Heart left ventricle (tissue), 16 donors: ENCODE data around the gene TBC1D1. TPM values are rescaled to one million over a fixed set of nuclear protein-coding genes. Genes with fewer than 3 reads are reported as not detected.

ENCODE experiments used
- ATAC-seq, 4 donors: fragments of 200-7000 bp; cut with Tn5 transposase; one replicate each; pipeline ENCODE4 v1.9.1; 2020 to 2022; ENCODE audit warnings: moderate library complexity in 4 of 4, mild to moderate bottlenecking in 3 of 4, moderate number of reproducible peaks in 1 of 4
- DNase-seq, 5 donors: peaks; one replicate each; pipeline ENCODE4 v3.0.0-alpha.2; 2020
- H3K27ac ChIP-seq, 12 donors: fragments of 200-600 bp; sonication (generic) in 4 of 12; one replicate each; pipeline versions ENCODE4 v1.5.0 to v1.8.0; 2016 to 2022; ENCODE audit warnings: mild to moderate bottlenecking in 2 of 12
- H3K27me3 ChIP-seq, 9 donors: fragments of 200-600 bp; sonication (generic) in 2 of 9; one replicate each; pipeline versions ENCODE4 v1.5.1 to v1.8.0; 2016 to 2022; ENCODE audit warnings: mild to moderate bottlenecking in 3 of 9
- H3K36me3 ChIP-seq, 9 donors: fragments of 200-600 bp; sonication (generic) in 2 of 9; one replicate each; pipeline versions ENCODE4 v1.5.0 to v1.8.0; 2018 to 2022; ENCODE audit warnings: mild to moderate bottlenecking in 2 of 9
- H3K4me1 ChIP-seq, 12 donors: fragments of 200-600 bp; sonication (generic) in 4 of 12; one replicate each; pipeline versions ENCODE4 v1.5.0 to v1.8.0; 2016 to 2022; ENCODE audit warnings: mild to moderate bottlenecking in 3 of 12
- H3K4me3 ChIP-seq, 12 donors: fragments of 200-600 bp; sonication (generic) in 4 of 12; one replicate each; pipeline versions ENCODE4 v1.5.0 to v1.8.0; 2017 to 2022; ENCODE audit warnings: mild to moderate bottlenecking in 9 of 12, moderate library complexity in 4 of 12
- H3K9me3 ChIP-seq, 12 donors: fragments of 200-600 bp; sonication (generic) in 4 of 12; one replicate each; pipeline versions ENCODE4 v1.5.0 to v1.8.0; 2016 to 2022; ENCODE audit warnings: mild to moderate bottlenecking in 1 of 12
- POLR2A ChIP-seq, 2 donors: fragments of 450-650 bp; IDR thresholded peaks; one replicate each; pipeline ENCODE4 v1.6.1; 2017; ENCODE audit warnings: antibody characterized with exemption in 2 of 2, mild to moderate bottlenecking in 2 of 2, moderate library complexity in 2 of 2
- WGBS, 4 donors: extraction: QIAGEN DNeasy Blood & Tissue Kit in 2 of 4; methylation state at CpG; one replicate each; pipeline versions ENCODE4 v1.1.5 to v1.1.7; 2013 to 2018; 5-methylcytosine and 5-hydroxymethylcytosine counted together
- intact Hi-C, 10 donors: fragments of 100-400 bp; cut with DNase I; formaldehyde crosslinking; loops; one replicate each; pipeline versions ENCODE4 v1.11.1 to v1.14.2; 2022
- polyA plus RNA-seq, 2 donors: library from polyadenylated mRNA; stranded (reverse); fragments of 200-250 nt; gene quantifications; one replicate each; pipeline ENCODE4 v1.2.3, GENCODE V29; 2013
- total RNA-seq, 9 donors: library from RNA; depleted of rRNA in 2 of 9; stranded (reverse); fragments of >200 nt in 2 of 9; fragmentation: NEBNext Ultra II Directional in 3 of 9; extraction: Animal tissue kit (Norgen Biotek cat#: 25700) in 3 of 9; gene quantifications; one replicate each; pipeline versions ENCODE4 v1.1.0 to v1.2.4, GENCODE V29; 2016 to 2023
- TF ChIP-seq, protein P1 (sequence below), 12 donors: fragments of 200-600 bp; sonication (generic) in 4 of 12; IDR thresholded peaks; one replicate each; pipeline versions ENCODE4 v1.5.0 to v1.8.0; 2018 to 2022; ENCODE audit warnings: antibody characterized with exemption in 12 of 12, mild to moderate bottlenecking in 5 of 12
- donor health status: ischemic (EF 13 %, LVEDD 7.1; RV severe dilation, severe dysfunction).
- donor health status: healthy with polysubstance abuse.
- donor health status: DM: no; HTN: yes; CAD: no.
- donor health status: DM: no; HTN: no; CAD: no.
- donor health status: ischemic (EF 25% LVEDD 6.9; RV normal size, moderate dysfunction).
- donor health status: ischemic (EF 25% LVEDD 5.7; RV mildly dilated, moderate dysfunction).
- donor health status: healthy.
- donor health status: DM: yes; HTN: yes; CAD: no.
- donor health status: ischemic (EF 35%, LVEDD 5.7; RV mildly dilated, moderate dysfunction).
- donor health status: nonischemic (EF 11% LVEDD 7.7; RV severe dilation, severe dysfunction).
- donor health status: DM: yes; HTN: yes; CAD: no.
- donor health status: PGD.
- donor health status: ischemic (EF 29% LVEDD 5.4; RV normal size, mild dysfunction).
- donor health status: nonischemic (EF 23%, LVEDD 6.1; RV moderate dilation, normal function).

The TBC1D1 gene
- total and polyA plus RNA-seq, 11 donors = 81.7 to 269 (median 140) TPM

DNA sequence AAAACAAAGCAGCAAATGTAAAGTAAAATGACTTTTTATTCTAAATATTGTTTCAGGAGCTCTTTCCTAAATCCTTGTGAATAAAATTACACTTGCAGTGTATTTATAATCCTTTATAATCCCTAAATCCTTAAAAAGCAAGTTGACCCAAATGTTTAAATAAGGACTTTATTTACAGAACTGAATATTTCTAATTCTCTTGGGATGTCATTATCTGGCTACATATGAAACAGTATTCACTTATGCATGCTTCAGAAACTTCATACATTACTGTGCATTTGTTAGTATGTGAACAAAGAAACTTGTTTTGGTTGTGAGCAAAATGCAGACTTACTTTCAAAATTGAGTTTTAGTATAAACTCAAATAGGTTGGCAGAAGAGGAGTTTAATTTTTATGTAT lies 118.5 kb downstream of the TBC1D1 start:
- no peak overlapping the region for H3K4me3 ChIP-seq
- H3K4me1 ChIP-seq = peaks cover 0 to 86% (median 39%) of the 10 kb centered on the region in 12 donors

DNA sequence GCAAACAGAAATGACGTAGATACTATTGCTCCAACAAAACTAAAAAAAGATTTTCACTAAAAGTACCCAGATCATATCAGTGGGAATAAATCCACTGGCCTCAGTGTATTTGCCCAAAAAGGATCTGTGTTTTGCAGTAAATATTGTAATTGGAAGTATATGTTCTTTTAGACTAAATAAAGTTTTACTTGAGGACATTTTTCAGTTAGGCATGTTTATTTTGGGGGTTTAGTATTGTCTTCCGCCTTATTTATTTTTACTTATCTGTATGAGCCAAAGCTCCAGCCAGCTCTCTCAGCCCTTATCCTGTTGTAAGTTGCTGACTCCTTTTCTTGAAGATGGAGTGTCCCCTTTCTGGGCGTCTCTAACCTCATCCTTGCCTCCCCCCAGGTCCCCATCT lies 119.1 kb downstream of the TBC1D1 start:
- H3K4me3 ChIP-seq = no peak overlapping the region
- no peak for DNase-seq
- H3K9me3 ChIP-seq = no peaks in the 10 kb centered on the region
- H3K36me3 ChIP-seq = peaks cover 0 to 11% (median 5%) of the 10 kb centered on the region in 9 donors
- H3K4me1 ChIP-seq = peaks cover 0 to 84% (median 35%) of the 10 kb centered on the region in 12 donors
- no peak for ATAC-seq
- H3K27ac ChIP-seq = peak overlapping the region in 6 of 12 donors; percentile 20 to 78 (median 54)
- no peak for TF ChIP-seq POLR2A (IDR thresholded peaks at IDR 0.05)
- TF ChIP-seq, protein P1, sequence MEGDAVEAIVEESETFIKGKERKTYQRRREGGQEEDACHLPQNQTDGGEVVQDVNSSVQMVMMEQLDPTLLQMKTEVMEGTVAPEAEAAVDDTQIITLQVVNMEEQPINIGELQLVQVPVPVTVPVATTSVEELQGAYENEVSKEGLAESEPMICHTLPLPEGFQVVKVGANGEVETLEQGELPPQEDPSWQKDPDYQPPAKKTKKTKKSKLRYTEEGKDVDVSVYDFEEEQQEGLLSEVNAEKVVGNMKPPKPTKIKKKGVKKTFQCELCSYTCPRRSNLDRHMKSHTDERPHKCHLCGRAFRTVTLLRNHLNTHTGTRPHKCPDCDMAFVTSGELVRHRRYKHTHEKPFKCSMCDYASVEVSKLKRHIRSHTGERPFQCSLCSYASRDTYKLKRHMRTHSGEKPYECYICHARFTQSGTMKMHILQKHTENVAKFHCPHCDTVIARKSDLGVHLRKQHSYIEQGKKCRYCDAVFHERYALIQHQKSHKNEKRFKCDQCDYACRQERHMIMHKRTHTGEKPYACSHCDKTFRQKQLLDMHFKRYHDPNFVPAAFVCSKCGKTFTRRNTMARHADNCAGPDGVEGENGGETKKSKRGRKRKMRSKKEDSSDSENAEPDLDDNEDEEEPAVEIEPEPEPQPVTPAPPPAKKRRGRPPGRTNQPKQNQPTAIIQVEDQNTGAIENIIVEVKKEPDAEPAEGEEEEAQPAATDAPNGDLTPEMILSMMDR (IDR thresholded peaks at IDR 0.05) = no peak
- no peaks in the 10 kb centered on the region for H3K27me3 ChIP-seq
- WGBS, 4 donors = 55 to 74% (median 62%) methylated on average over 3 of the region's 3 CpGs
- intact Hi-C loops = no loop called here

More for the DNA sequence above, 118.5 kb downstream of the TBC1D1 start:
- TF ChIP-seq POLR2A (IDR thresholded peaks at IDR 0.05) = no peak
- Histone ChIP-seq H3K27me3 (no peaks in the 10 kb centered on the region), H3K36me3 (peaks cover 0 to 6% (median 0%) of the 10 kb centered on the region in 9 donors), H3K9me3 (no peaks in the 10 kb centered on the region), H3K27ac (peak overlapping the region in 3 of 12 donors; percentile 12 to 78 (median 20))
- DNase-seq (no peak), ATAC-seq (no peak)
- intact Hi-C loops = no loop called here

DNA sequence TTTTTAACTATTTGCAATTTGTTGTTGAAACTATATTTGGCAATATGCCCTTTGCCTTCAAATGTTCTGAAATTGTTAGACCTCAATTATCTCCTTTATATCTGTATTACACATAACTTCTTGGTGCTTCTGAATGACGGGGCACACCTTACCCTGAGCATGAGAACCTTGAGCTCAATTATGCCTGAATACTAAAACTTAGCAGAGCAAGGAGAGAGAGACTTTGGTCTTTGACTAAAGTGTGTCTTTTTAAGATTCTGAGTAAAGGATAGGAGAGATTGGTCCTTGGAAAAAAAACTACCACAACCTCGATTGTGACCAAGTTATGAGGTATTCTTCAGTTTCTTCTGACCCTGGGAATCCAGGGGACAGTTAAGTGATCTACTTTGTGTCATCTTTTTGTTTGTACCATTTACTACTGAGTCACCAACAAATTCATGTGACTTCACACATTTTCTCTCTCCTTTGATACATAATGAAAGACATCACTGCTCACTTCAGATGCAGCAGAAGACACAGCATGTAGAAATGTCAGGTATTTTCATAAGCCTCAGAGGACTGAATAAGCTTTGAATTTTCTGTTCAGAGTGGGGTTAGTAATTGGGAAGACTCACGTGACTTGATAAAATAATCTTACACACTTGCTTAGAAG lies 120.8 kb downstream of the TBC1D1 start:
- peak overlapping the region in 1 of 12 donors; percentile 78 for H3K27ac ChIP-seq
- no peak for TF ChIP-seq POLR2A (IDR thresholded peaks at IDR 0.05)
- TF ChIP-seq, protein P1 (IDR thresholded peaks at IDR 0.05) = no peak
- no peaks in the 10 kb centered on the region for H3K9me3 ChIP-seq

DNA sequence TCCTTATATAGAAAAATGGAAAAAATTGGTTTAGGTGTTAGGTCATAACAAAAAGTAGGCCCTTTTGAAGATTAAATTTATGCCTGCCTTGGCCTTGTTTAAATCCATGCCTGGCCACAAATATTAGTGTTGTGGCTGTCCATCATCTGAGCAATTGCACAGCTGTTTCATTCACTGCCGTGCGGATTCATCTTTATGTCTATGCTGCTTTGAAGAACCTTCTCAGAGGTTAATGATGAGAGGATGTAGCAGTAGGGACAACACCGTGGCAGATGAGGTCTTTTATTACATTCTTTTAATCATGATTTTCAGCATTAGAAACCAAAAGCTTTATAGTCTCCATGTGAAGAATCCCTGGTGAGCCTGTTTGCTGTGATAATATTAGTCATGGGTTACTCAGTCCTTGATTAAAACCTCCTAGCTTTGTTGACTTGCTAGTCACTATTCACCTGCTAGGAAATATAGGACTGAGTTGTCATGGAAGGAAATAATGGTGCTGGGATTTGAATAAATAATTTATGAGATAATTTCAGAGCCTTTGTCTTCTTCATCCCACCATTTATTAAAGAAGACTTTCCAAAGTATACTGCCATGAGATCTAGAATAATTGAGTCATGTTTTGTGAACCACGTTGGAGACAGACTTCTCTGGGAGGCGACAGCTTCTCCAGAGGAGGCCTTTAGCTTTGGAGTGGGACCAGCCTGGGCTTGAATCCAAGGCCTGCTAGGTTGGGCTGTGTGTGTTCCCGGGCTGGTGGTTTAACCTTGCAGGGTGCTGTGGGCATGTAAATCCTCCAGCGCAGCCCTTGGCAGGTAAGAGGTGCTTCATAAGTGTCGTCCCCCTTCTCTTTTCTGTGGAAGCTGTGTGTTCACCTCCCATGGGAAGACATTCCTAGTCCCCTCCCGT lies 122.8 kb downstream of the TBC1D1 start:
- H3K36me3 ChIP-seq = peaks cover 0 to 41% (median 34%) of the 10 kb centered on the region in 9 donors
- intact Hi-C loops = no loop called here
- DNase-seq = peak; percentile 59 to 86 (median 77)
- H3K27me3 ChIP-seq = no peaks in the 10 kb centered on the region
- TF ChIP-seq POLR2A (IDR thresholded peaks at IDR 0.05) = no peak
- TF ChIP-seq, protein P1 (IDR thresholded peaks at IDR 0.05) = no peak
- peaks cover 0 to 71% (median 27%) of the 10 kb centered on the region in 12 donors for H3K4me1 ChIP-seq
- H3K4me3 ChIP-seq = no peak overlapping the region
- peak overlapping the region in 5 of 12 donors; percentile 8 to 78 (median 39) for H3K27ac ChIP-seq
- WGBS, 4 donors = 58 to 62% (median 60%) methylated on average over 8 to 9 of the region's 9 CpGs
- peak; percentile 83 to 90 (median 87) for ATAC-seq
- H3K9me3 ChIP-seq = no peaks in the 10 kb centered on the region

More for the DNA sequence above, 120.8 kb downstream of the TBC1D1 start:
- no peak for DNase-seq
- ATAC-seq = no peak
- intact Hi-C loops = no loop called here
- H3K4me1 ChIP-seq = peaks cover 0 to 84% (median 35%) of the 10 kb centered on the region in 12 donors
- no peak overlapping the region for H3K4me3 ChIP-seq
- peaks cover 0 to 27% (median 21%) of the 10 kb centered on the region in 9 donors for H3K36me3 ChIP-seq
- 84 to 91% (median 85%) methylated on average over 3 of the region's 3 CpGs for WGBS, 4 donors
- no peaks in the 10 kb centered on the region for H3K27me3 ChIP-seq
